ENCODE data around the gene RGS11. TPM values are rescaled to one million over a fixed set of nuclear protein-coding genes. Genes with fewer than 3 reads are reported as not detected.
A peak's percentile ranks its signal among the peaks of the same experiment; 100 is the strongest.

Gene RGS11
- total and polyA plus RNA-seq, 2 experiments from 2014 or later: 0.74 to 1.8 TPM

- TF ChIP-seq CTCF (conservative IDR thresholded peaks at IDR 0.05; ENCODE audit: low read depth in 2 of 2): no peak
- TF ChIP-seq CREB1 (CRISPR knock-in tag; IDR thresholded peaks at IDR 0.05; ENCODE audit: low read depth): no peak
- TF ChIP-seq EZH2 (IDR thresholded peaks at IDR 0.05; ENCODE audit: low read depth, unreplicated experiment): no peak
- H3K79me2 ChIP-seq (replicated peaks; ENCODE audit: insufficient read depth): peaks cover 42% of the 10 kb centered on the region
- H3K4me3 ChIP-seq: peak overlapping the region; percentile 100
- peak overlapping the region; percentile 98 for H3K4me3 Mint-ChIP-seq
- DNase-seq (ENCODE audit: low spot score): no peak
- no peak for ATAC-seq
- H3K4me1 ChIP-seq (ENCODE audit: insufficient read depth): peaks cover 11% of the 10 kb centered on the region
- H4K20me1 ChIP-seq (replicated peaks; ENCODE audit: insufficient read depth): peaks cover 29% of the 10 kb centered on the region
- peaks cover 8% of the 10 kb centered on the region for H3K27me3 Mint-ChIP-seq (ENCODE audit: insufficient read depth, low read depth, poor library complexity)
- peak overlapping the region; percentile 93; the same call in 1 of the 2 replicates for H2AFZ ChIP-seq
- peaks cover 36% of the 10 kb centered on the region for H3K36me3 Mint-ChIP-seq (ENCODE audit: low read depth)
- no peaks in the 10 kb centered on the region for H3K9me3 Mint-ChIP-seq
- H3K9me2 ChIP-seq (ENCODE audit: insufficient read depth): no peaks in the 10 kb centered on the region
- H3F3A ChIP-seq (replicated peaks; ENCODE audit: low read depth): peaks cover 24% of the 10 kb centered on the region
- peak overlapping the region; percentile 99 for H3K4me2 ChIP-seq
- H3K27me3 ChIP-seq (ENCODE audit: insufficient read depth): no peaks in the 10 kb centered on the region
- H3K36me3 ChIP-seq (ENCODE audit: insufficient read depth): peaks cover 28% of the 10 kb centered on the region
- H3K27ac Mint-ChIP-seq: no peak overlapping the region
- no peak overlapping the region for H3K27ac ChIP-seq (ENCODE audit: low read depth)
- peaks cover 17% of the 10 kb centered on the region; the same call in 2 of the 3 replicates for H3K4me1 Mint-ChIP-seq
Observed at GRCh38 chr16:229731-230281, 45.9 kb downstream of the RGS11 start.

GRCh38 chr16:228852-229730 lies 46.7 kb downstream of the RGS11 start, which contains the start of gene LUC7L:
TSS of gene LUC7L (minus strand) at chr16:229449. CDS start at chr16:229339, 110 bp downstream.
- Histone ChIP-seq H4K20me1 (replicated peaks; ENCODE audit: insufficient read depth) (peaks cover 35% of the 10 kb centered on the region), H3K4me3 (peak within 1 kb of the TSS; percentile 100), H3F3A (replicated peaks; ENCODE audit: low read depth) (peaks cover 24% of the 10 kb centered on the region), H3K9me2 (ENCODE audit: insufficient read depth) (no peaks in the 10 kb centered on the region), H3K36me3 (ENCODE audit: insufficient read depth) (peaks cover 35% of the 10 kb centered on the region), H3K27ac (ENCODE audit: low read depth) (peak within 1 kb of the TSS; percentile 95; the same call in 1 of the 2 replicates), H3K4me2 (peak within 1 kb of the TSS; percentile 99), H3K27me3 (ENCODE audit: insufficient read depth) (no peaks in the 10 kb centered on the region), H3K79me2 (replicated peaks; ENCODE audit: insufficient read depth) (peaks cover 49% of the 10 kb centered on the region), H2AFZ (peak within 1 kb of the TSS; percentile 93; the same call in 1 of the 2 replicates), H3K4me1 (ENCODE audit: insufficient read depth) (peaks cover 11% of the 10 kb centered on the region)
- H3K27ac Mint-ChIP-seq: peak within 1 kb of the TSS; percentile 97
- H3K9me3 Mint-ChIP-seq: no peaks in the 10 kb centered on the region
- TF ChIP-seq NANOG (IDR thresholded peaks at IDR 0.05; ENCODE audit: borderline replicate concordance) (no peak), ETS1 (IDR thresholded peaks at IDR 0.05) (peak; percentile 98), CREB1 (CRISPR knock-in tag; IDR thresholded peaks at IDR 0.05; ENCODE audit: low read depth) (peak; percentile 92), EZH2 (IDR thresholded peaks at IDR 0.05; ENCODE audit: low read depth, unreplicated experiment) (no peak), POLR2AphosphoS5 (IDR thresholded peaks at IDR 0.05; ENCODE audit: low read depth) (peak; percentile 100)
- H3K36me3 Mint-ChIP-seq (ENCODE audit: low read depth): peaks cover 43% of the 10 kb centered on the region
- DNase-seq (ENCODE audit: low spot score): peak; percentile 96
- peak; percentile 92 for ATAC-seq
- H3K27me3 Mint-ChIP-seq (ENCODE audit: insufficient read depth, low read depth, poor library complexity): peaks cover 4% of the 10 kb centered on the region
- H3K4me3 Mint-ChIP-seq: peak within 1 kb of the TSS; percentile 98
- H3K4me1 Mint-ChIP-seq: peaks cover 17% of the 10 kb centered on the region; the same call in 2 of the 3 replicates
